HG03575 (cell line): ENCODE data around the gene USP17L24.
"Not testable (repeated sequence)": the region's sequence is repeated elsewhere in the genome, so short reads cannot be mapped to it uniquely, and the experiment has no call there.

Experiments used
- ATAC-seq: cut with Tn5 transposase; IDR thresholded peaks from one replicate; pipeline ENCODE4 v1.9.1; 2021; ENCODE audit not compliant: unreplicated experiment, insufficient number of reproducible peaks, low FRiP score; ENCODE audit errors: extremely low read depth

USP17L24 gene, protein sequence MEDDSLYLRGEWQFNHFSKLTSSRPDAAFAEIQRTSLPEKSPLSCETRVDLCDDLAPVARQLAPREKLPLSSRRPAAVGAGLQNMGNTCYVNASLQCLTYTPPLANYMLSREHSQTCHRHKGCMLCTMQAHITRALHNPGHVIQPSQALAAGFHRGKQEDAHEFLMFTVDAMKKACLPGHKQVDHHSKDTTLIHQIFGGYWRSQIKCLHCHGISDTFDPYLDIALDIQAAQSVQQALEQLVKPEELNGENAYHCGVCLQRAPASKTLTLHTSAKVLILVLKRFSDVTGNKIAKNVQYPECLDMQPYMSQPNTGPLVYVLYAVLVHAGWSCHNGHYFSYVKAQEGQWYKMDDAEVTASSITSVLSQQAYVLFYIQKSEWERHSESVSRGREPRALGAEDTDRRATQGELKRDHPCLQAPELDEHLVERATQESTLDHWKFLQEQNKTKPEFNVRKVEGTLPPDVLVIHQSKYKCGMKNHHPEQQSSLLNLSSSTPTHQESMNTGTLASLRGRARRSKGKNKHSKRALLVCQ

DNA sequence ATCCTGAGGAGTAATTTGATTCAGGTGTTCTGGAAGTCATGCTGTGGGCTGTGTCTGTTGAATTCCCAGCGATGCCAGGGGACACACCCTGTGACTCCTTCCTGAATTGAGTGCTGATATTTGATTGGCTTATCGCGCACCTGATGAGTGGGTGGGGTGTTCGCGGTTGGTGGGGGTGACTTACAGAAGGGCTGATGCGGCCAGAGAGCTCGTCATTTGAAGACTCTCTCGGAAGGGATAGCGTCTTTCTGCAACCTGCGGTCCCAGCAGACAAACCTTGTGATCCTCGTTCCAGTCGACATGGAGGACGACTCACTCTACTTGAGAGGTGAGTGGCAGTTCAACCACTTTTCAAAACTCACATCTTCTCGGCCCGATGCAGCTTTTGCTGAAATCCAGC lies at the start of gene USP17L24:
Gene USP17L24, plus strand, starts transcription at position 301 of the 400 bp plus-strand sequence. Its CDS starts 0 bp downstream, at position 301.
- ATAC-seq = not testable (repeated sequence)

DNA sequence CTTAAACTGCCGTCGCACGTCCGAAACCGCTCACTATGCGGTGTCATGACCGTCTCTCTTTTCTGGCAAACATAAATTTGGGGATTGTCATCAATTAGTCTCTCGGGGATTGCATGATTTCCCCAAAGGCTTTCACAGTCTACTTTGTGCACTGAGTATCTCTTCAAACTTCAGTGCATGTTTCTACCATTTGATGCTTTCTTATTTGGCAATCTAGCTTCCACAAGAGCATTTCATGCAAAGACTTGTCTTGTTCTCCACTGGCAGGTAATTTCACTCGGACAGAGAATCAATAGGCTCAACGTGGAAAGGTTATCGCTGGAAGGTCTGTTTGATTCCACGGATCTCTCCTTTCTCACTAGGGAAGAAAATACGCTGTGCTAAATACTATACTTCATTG lies 774 bp upstream of the USP17L24 start:
- ATAC-seq = not testable (repeated sequence)

DNA sequence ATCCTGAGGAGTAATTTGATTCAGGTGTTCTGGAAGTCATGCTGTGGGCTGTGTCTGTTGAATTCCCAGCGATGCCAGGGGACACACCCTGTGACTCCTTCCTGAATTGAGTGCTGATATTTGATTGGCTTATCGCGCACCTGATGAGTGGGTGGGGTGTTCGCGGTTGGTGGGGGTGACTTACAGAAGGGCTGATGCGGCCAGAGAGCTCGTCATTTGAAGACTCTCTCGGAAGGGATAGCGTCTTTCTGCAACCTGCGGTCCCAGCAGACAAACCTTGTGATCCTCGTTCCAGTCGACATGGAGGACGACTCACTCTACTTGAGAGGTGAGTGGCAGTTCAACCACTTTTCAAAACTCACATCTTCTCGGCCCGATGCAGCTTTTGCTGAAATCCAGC lies 4.6 kb downstream of the USP17L24 start, which contains the start of gene USP17L25:
Gene USP17L25, plus strand, starts transcription at position 301 of the 400 bp plus-strand sequence. Its CDS starts 0 bp downstream, at position 301.
- not testable (repeated sequence) for ATAC-seq

DNA sequence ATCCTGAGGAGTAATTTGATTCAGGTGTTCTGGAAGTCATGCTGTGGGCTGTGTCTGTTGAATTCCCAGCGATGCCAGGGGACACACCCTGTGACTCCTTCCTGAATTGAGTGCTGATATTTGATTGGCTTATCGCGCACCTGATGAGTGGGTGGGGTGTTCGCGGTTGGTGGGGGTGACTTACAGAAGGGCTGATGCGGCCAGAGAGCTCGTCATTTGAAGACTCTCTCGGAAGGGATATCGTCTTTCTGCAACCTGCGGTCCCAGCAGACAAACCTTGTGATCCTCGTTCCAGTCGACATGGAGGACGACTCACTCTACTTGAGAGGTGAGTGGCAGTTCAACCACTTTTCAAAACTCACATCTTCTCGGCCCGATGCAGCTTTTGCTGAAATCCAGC lies 9.4 kb downstream of the USP17L24 start, which contains the start of gene USP17L26:
Gene USP17L26, plus strand, starts transcription at position 301 of the 400 bp plus-strand sequence. Its CDS starts 0 bp downstream, at position 301.
- not testable (repeated sequence) for ATAC-seq

DNA sequence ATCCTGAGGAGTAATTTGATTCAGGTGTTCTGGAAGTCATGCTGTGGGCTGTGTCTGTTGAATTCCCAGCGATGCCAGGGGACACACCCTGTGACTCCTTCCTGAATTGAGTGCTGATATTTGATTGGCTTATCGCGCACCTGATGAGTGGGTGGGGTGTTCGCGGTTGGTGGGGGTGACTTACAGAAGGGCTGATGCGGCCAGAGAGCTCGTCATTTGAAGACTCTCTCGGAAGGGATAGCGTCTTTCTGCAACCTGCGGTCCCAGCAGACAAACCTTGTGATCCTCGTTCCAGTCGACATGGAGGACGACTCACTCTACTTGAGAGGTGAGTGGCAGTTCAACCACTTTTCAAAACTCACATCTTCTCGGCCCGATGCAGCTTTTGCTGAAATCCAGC lies 14.1 kb downstream of the USP17L24 start, which contains the start of gene USP17L5:
Gene USP17L5, plus strand, starts transcription at position 301 of the 400 bp plus-strand sequence. Its CDS starts 0 bp downstream, at position 301.
- ATAC-seq = not testable (repeated sequence)

DNA sequence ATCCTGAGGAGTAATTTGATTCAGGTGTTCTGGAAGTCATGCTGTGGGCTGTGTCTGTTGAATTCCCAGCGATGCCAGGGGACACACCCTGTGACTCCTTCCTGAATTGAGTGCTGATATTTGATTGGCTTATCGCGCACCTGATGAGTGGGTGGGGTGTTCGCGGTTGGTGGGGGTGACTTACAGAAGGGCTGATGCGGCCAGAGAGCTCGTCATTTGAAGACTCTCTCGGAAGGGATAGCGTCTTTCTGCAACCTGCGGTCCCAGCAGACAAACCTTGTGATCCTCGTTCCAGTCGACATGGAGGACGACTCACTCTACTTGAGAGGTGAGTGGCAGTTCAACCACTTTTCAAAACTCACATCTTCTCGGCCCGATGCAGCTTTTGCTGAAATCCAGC lies 18.9 kb downstream of the USP17L24 start, which contains the start of gene USP17L27:
Gene USP17L27, plus strand, starts transcription at position 301 of the 400 bp plus-strand sequence. Its CDS starts 0 bp downstream, at position 301.
- ATAC-seq = not testable (repeated sequence)

DNA sequence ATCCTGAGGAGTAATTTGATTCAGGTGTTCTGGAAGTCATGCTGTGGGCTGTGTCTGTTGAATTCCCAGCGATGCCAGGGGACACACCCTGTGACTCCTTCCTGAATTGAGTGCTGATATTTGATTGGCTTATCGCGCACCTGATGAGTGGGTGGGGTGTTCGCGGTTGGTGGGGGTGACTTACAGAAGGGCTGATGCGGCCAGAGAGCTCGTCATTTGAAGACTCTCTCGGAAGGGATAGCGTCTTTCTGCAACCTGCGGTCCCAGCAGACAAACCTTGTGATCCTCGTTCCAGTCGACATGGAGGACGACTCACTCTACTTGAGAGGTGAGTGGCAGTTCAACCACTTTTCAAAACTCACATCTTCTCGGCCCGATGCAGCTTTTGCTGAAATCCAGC lies 23.6 kb downstream of the USP17L24 start, which contains the start of gene USP17L28:
Gene USP17L28, plus strand, starts transcription at position 301 of the 400 bp plus-strand sequence. Its CDS starts 0 bp downstream, at position 301.
- not testable (repeated sequence) for ATAC-seq

DNA sequence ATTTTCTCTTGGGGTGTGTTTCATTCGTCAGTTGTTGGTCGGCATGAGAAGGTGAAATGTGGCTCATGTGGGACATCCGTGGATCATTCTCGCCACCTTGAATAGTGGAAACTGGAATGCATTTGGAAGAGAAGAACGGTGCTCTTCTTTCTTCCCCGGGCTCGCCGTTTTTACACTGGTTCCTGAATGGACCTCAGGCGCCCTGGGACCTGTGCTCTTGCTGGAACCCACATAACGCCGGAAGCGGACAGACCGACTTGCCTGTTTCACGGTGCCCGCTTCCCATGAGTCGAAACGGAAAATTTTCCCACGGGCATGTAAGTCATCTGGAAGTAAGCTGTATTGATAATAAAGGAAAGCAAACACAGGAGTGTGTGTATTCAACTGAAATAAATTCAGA lies 25.9 kb downstream of the USP17L24 start:
- not testable (repeated sequence) for ATAC-seq

DNA sequence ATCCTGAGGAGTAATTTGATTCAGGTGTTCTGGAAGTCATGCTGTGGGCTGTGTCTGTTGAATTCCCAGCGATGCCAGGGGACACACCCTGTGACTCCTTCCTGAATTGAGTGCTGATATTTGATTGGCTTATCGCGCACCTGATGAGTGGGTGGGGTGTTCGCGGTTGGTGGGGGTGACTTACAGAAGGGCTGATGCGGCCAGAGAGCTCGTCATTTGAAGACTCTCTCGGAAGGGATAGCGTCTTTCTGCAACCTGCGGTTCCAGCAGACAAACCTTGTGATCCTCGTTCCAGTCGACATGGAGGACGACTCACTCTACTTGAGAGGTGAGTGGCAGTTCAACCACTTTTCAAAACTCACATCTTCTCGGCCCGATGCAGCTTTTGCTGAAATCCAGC lies 28.4 kb downstream of the USP17L24 start, which contains the start of gene USP17L29:
Gene USP17L29, plus strand, starts transcription at position 301 of the 400 bp plus-strand sequence. Its CDS starts 0 bp downstream, at position 301.
- ATAC-seq = not testable (repeated sequence)

DNA sequence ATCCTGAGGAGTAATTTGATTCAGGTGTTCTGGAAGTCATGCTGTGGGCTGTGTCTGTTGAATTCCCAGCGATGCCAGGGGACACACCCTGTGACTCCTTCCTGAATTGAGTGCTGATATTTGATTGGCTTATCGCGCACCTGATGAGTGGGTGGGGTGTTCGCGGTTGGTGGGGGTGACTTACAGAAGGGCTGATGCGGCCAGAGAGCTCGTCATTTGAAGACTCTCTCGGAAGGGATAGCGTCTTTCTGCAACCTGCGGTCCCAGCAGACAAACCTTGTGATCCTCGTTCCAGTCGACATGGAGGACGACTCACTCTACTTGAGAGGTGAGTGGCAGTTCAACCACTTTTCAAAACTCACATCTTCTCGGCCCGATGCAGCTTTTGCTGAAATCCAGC lies 37.9 kb downstream of the USP17L24 start, which contains the start of gene USP17L30:
Gene USP17L30, plus strand, starts transcription at position 301 of the 400 bp plus-strand sequence. Its CDS starts 0 bp downstream, at position 301.
- ATAC-seq = not testable (repeated sequence)
